Stimulated activated memory B cell treated with anti-CD40 and anti-IgM and Interleukin-4, amounts not matched to agents 10 μg/mL and 1 μg/mL and 100 μg/mL, for 72 hours (primary cell): ENCODE measurements around the gene C14orf93.
A peak's percentile ranks its signal among the peaks of the same experiment; 100 is the strongest.

Experiments
- ATAC-seq: fragments of 150-1000 bp; cut with Tn5 transposase; 2 replicates; pipeline ENCODE4 v1.10.0; 2021
- H3K27ac Mint-ChIP-seq: one replicate; pipeline ENCODE4 v1.8.0; 2022; ENCODE audit warnings: mild to moderate bottlenecking, mixed read lengths
- H3K27me3 Mint-ChIP-seq: one replicate; pipeline ENCODE4 v1.8.0; 2022; ENCODE audit warnings: mixed read lengths
- H3K36me3 Mint-ChIP-seq: one replicate; pipeline ENCODE4 v1.8.0; 2022; ENCODE audit warnings: mixed read lengths
- H3K4me1 Mint-ChIP-seq: one replicate; pipeline ENCODE4 v1.8.0; 2022; ENCODE audit warnings: mixed read lengths
- H3K4me3 Mint-ChIP-seq: one replicate; pipeline ENCODE4 v1.8.0; 2022; ENCODE audit warnings: mild to moderate bottlenecking, moderate library complexity, mixed read lengths
- H3K9me3 Mint-ChIP-seq: one replicate; pipeline ENCODE4 v1.8.0; 2022; ENCODE audit warnings: mixed read lengths

C14orf93 gene

DNA sequence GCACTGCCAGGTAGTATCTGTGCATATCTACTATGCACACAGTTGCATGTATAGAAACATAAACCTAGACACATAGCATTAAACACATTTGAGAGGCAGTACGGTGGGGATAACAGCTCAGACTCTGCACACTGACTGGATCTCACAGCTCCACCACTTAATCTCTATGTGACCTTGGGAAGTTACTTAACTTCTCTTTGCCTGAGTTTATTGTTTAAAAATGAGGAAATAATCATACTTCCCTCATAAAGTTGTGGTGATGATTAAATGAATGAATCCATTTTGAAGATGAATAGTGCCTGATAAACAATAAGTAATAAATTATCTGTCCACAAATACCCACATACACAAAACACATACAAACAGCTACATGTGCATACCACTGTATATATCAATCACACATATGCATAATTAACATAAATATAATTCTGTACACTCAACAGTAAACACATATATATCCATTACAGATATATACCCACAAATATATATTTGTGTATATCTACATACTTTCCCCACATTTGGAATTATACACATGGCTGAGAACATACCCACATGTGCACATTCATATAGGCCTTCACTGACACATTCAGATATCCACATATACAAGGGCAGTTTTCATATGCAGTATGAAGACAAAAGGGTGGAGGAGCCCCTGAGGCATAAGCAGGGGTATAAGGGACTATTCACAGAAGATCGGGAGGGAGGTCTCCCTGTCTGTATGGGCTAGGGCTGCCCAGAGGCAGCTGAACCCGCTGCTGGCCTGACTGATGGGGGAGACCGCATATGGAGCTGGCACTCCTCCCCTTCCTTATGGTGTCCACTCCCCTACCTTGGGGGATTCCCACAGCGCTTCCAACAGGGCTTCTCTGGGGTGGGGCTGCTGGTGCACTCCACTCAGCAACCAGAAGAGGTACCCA is 41.5 kb upstream of the C14orf93 start:
- no peaks in the 10 kb centered on the region for H3K36me3 Mint-ChIP-seq
- H3K4me1 Mint-ChIP-seq, result peaks cover 8% of the 10 kb centered on the region
- no peak overlapping the region for H3K27ac Mint-ChIP-seq
- H3K27me3 Mint-ChIP-seq, result peaks cover 19% of the 10 kb centered on the region
- no peak for ATAC-seq
- no peak overlapping the region for H3K4me3 Mint-ChIP-seq
- no peaks in the 10 kb centered on the region for H3K9me3 Mint-ChIP-seq

DNA sequence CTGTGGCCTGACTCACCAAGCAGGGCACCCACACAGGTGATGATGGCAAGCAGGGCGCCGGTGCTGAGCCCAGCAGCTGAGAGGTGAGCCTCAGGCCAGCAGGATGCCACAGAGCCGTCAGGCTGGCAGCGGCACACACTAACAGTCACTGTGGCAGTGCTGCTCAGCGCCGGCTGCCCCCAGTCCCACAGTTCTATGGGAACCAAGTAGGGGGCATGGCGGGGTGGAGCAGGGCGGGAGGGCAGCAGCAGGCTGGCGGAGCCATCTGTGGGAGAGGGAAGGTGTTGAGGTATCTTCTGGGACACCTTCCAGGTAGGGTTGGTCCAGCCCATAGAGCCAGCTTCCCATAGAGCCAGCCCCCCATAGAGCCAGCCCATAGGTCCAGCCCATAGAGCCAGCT is 39.1 kb upstream of the C14orf93 start:
- Mint-ChIP-seq H3K27me3 (peaks cover 18% of the 10 kb centered on the region), H3K36me3 (no peaks in the 10 kb centered on the region), H3K4me1 (no peaks in the 10 kb centered on the region), H3K9me3 (no peaks in the 10 kb centered on the region), H3K27ac (no peak overlapping the region), H3K4me3 (no peak overlapping the region)
- ATAC-seq, result no peak

DNA sequence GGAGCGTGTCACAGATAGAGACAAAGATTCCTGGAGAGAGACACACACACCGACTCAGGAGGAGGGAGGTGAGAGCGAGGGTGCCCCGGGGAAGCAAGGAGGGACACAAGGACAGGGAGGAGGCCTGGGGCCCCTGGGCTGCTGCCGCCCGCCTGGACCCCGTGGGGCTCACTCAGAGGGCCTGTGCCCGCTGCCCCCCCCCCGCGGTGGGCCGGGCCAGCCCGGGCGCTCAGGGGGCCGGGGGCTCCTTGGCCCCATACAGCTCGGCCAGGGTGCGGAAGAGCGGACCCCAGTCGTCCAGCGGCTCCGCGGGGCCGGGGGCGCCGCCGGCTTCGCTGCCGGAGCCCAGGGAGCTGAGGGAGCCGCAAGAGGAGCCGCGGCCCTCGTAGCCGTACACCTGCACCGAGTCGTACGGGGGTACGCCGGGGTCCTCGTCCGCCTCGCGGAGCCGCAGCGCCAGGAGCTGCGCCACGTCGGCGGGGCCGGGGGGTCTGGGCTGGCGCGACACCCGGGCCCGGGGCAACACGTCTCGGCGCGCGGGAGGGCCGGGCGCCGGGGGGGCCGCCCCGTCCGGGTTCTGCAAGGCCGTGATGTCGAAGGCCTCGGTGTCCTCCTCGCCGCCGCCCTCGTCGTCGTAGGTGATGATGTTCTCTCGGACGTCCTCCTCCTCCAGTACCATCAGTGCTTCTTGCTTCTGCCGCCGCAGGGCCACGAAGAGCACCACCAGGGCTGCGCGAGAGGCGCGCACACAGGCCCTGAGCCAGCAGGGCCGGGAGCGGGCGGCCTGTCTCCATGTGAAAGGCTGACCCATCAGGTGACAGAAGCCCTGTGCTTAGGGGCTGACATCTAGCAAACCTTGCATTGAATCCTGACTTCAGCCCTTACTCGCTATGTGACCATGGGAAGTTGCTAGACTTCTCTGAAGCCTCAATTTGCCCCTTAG is 38.1 kb upstream of the C14orf93 start:
- H3K4me3 Mint-ChIP-seq, result no peak overlapping the region
- no peak overlapping the region for H3K27ac Mint-ChIP-seq
- H3K27me3 Mint-ChIP-seq, result peaks cover 18% of the 10 kb centered on the region
- peak; percentile 57 for ATAC-seq
- no peaks in the 10 kb centered on the region for H3K9me3 Mint-ChIP-seq
- no peaks in the 10 kb centered on the region for H3K4me1 Mint-ChIP-seq
- H3K36me3 Mint-ChIP-seq, result no peaks in the 10 kb centered on the region

DNA sequence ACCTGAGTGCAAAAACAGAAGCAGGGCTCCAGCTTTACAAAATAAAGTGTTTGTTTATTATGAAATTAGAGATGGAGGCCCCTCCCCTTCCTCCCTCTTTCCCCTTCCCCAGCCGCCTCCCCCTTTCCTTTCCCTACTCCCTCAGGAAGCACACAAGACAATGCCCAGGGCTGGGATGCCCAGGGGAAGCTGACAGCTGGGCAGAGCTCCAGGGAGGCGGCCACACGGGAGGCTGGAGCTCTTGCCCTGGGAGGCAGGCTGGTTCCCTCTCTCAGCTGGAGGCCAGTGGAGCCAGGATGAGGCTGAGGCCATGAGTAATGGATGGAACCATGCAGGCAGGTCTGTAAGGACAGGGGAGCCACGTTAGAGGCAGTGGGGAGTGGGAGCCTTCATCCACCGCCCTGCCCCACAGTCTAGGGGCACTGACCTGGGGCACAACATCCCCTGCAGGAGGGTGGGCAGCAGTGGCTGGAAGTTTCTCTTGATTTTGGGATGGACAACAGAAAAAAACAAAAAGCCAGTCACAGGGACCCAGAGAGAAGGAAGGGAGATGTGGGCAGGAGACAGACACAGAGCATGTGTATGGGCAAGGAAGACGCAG is 37.2 kb upstream of the C14orf93 start:
- no peak for ATAC-seq
- no peak overlapping the region for H3K27ac Mint-ChIP-seq
- H3K4me3 Mint-ChIP-seq, result no peak overlapping the region
- no peaks in the 10 kb centered on the region for H3K36me3 Mint-ChIP-seq
- no peaks in the 10 kb centered on the region for H3K4me1 Mint-ChIP-seq
- no peaks in the 10 kb centered on the region for H3K9me3 Mint-ChIP-seq
- H3K27me3 Mint-ChIP-seq, result peaks cover 18% of the 10 kb centered on the region

DNA sequence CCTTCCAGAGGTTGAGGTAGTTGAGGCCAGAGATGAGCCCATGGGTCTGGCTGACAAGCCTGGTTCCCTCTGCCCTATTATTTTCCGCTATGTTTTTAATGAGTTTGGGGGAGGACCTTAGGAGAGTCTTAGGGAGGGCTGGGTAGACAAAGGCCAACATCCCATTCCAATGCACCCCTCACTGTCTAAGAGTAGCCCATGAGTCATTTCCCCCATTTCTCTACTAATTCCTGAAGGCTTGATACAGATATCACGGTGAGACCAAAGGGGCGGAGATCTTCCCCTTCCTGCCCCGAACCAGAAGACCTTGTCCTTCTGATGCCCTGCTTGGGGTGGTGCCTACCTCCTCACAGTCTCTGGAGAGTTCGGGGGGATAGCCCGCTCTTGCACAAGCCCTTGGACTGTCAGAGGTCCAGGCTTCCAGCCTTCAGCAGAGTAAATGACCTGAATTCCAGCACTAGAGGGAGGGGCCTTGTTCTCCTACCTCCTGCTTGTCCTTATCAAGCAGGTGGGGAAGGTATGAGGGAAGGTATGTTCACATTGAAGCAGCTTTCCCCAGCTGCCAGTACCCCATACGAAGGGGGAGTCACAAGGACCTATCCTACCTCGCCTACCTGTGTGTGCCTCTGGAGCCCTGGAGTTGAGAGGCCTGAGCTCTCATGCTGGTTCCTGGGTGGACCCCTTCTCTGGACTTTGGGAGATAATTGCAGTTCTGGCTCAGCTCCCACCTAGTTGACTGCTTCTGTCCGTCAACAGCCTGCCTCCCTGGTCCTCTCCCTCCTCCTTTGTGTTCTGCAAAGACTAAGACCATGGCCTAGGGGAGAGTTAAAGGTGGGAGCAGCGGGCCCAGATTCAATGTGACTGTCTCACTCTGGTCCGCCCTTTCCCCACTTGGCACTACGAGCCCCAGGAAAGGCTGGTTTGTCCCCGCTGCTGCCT is 35.7 kb upstream of the C14orf93 start:
- Mint-ChIP-seq H3K4me3 (no peak overlapping the region), H3K27me3 (peaks cover 18% of the 10 kb centered on the region), H3K36me3 (no peaks in the 10 kb centered on the region), H3K4me1 (no peaks in the 10 kb centered on the region), H3K9me3 (no peaks in the 10 kb centered on the region), H3K27ac (no peak overlapping the region)
- ATAC-seq, result no peak

DNA sequence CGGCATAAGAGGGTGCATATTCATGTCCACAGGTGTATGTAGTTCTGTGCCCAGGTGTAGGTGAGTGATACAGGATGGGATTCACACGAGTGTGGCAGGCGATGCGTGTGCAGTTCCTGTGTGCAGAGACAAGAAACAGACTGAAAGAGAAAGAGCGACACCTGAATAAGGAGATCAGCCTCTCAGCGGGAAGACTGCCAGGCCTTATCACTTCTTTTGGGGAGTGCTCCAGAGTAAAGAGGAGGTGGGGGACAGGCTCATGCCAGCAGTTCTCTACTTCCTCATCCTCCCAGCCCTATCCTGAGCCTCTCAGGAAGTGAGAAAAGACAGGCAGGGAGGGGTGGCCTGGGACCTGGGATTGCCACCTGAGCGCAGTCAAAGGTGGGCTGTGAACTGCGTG is 34.9 kb upstream of the C14orf93 start:
- H3K36me3 Mint-ChIP-seq, result no peaks in the 10 kb centered on the region
- no peak overlapping the region for H3K4me3 Mint-ChIP-seq
- H3K27ac Mint-ChIP-seq, result no peak overlapping the region
- no peak for ATAC-seq
- no peaks in the 10 kb centered on the region for H3K9me3 Mint-ChIP-seq
- peaks cover 18% of the 10 kb centered on the region for H3K27me3 Mint-ChIP-seq
- no peaks in the 10 kb centered on the region for H3K4me1 Mint-ChIP-seq

DNA sequence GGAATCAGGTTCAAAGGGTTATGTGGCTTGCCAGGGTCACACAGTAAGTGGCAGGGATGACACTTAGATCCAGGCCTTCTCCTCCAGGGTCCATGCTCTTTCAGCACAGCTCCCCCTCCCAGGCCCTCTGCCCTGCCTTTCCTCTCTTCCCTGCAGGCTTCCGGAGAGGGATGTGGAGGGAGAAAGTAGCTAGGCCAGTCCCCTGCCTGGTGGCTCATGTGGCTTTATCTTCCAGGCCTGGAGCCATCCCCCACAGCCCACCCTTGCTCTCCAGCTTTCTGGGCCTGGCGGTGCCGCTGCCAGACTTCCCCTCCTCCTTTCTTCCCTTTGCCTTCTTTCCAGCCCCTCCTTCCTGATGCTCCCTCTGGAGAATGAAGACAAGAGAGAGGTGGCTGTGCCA is 33.8 kb upstream of the C14orf93 start:
- H3K27ac Mint-ChIP-seq, result no peak overlapping the region
- H3K9me3 Mint-ChIP-seq, result no peaks in the 10 kb centered on the region
- H3K27me3 Mint-ChIP-seq, result peaks cover 18% of the 10 kb centered on the region
- H3K4me1 Mint-ChIP-seq, result no peaks in the 10 kb centered on the region
- ATAC-seq, result no peak
- no peak overlapping the region for H3K4me3 Mint-ChIP-seq
- no peaks in the 10 kb centered on the region for H3K36me3 Mint-ChIP-seq

DNA sequence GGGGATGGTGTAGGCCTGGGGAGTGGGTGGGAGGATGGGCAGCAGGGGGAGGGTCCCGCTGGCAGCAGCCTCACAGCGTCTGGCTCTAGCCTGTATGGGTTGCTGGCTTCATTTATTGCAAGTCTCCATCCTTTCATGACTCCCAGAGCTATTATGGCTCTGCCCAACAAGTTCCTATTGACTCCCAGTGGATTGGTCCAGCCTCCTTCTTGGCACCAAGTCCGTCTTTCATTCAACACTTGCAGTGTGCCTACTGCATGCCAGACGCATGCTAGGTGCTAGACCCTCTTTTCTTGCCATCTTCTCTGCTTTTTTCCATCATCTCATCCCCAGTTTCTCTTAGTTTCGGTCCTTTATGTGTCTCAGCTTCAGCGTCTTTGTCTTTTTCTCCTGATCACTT is 33.2 kb upstream of the C14orf93 start:
- Mint-ChIP-seq H3K4me1 (no peaks in the 10 kb centered on the region), H3K27ac (no peak overlapping the region), H3K36me3 (no peaks in the 10 kb centered on the region), H3K9me3 (no peaks in the 10 kb centered on the region), H3K27me3 (peaks cover 18% of the 10 kb centered on the region), H3K4me3 (no peak overlapping the region)
- ATAC-seq, result no peak

DNA sequence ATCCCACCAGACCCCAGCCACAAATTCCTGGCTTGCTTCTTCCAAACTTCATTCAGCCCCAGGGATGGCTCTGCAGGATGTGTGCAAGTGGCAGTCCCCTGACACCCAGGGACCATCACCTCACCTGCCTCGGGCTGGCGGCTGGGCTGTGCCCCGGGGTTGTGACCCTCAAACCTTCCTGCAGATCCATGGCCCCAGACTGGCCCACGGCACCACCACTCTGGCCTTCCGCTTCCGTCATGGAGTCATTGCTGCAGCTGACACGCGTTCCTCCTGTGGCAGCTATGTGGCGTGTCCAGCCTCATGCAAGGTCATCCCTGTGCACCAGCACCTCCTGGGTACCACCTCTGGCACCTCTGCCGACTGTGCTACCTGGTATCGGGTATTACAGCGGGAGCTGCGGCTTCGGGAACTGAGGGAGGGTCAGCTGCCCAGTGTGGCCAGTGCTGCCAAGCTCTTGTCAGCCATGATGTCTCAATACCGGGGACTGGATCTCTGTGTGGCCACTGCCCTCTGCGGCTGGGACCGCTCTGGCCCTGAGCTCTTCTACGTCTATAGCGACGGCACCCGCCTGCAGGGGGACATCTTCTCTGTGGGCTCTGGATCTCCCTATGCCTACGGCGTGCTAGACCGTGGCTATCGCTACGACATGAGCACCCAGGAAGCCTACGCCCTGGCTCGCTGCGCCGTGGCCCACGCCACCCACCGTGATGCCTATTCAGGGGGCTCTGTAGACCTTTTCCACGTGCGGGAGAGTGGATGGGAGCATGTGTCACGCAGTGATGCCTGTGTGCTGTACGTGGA is 32.4 kb upstream of the C14orf93 start, which contains the start of gene PSMB11:
Gene PSMB11, plus strand, starts transcription at position 51 of the 804 bp plus-strand sequence. Its CDS starts 14 bp downstream, at position 65.
- ATAC-seq, result no peak
- no peaks in the 10 kb centered on the region for H3K4me1 Mint-ChIP-seq
- peaks cover 13% of the 10 kb centered on the region for H3K27me3 Mint-ChIP-seq
- no peaks in the 10 kb centered on the region for H3K9me3 Mint-ChIP-seq
- H3K4me3 Mint-ChIP-seq, result no peak within 1 kb of the TSS
- no peak within 1 kb of the TSS for H3K27ac Mint-ChIP-seq
- no peaks in the 10 kb centered on the region for H3K36me3 Mint-ChIP-seq

DNA sequence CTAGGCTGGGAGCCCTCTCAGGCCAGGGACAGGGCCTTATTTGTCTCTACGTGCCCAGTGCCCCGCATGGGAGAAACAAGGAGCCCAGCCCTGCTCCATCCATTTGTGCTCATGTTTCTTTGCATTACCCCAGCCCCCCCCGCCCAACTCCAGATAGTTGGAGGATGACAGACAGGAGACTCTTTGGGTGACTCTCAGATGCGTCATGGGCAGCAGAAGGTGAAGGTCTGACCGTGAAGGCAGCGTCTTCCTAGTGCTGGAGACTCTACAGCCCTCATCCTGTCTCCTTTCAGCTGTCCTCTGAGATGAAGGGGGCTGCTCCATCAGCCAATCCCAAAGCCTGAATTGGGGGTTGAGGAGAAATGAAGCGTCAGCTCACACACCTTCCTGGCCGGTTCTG is 31.8 kb upstream of the C14orf93 start:
- Mint-ChIP-seq H3K27me3 (peaks cover 6% of the 10 kb centered on the region), H3K4me1 (no peaks in the 10 kb centered on the region), H3K9me3 (no peaks in the 10 kb centered on the region), H3K36me3 (no peaks in the 10 kb centered on the region), H3K4me3 (no peak overlapping the region), H3K27ac (no peak overlapping the region)
- no peak for ATAC-seq

DNA sequence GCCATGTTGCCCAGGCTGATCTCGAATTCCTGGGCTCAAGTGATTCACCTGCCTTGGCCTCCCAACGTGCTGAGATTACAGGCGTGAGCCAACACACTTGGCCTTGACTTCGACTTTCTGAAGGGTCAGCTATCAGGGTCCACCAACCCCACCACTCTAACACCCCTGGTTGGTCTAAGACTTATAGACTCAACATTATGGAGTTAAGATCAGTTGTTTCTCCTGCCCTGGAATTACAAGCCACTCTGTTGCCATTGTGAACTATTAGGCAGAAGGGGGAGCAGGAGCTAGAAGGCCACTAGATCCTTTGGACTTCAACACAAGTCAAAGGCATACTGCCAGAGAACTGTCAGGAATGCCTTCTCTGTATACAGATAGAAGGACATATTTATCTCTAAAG is 30.2 kb upstream of the C14orf93 start:
- ATAC-seq, result no peak
- Mint-ChIP-seq H3K4me1 (peaks cover 8% of the 10 kb centered on the region), H3K27ac (no peak overlapping the region), H3K27me3 (no peaks in the 10 kb centered on the region), H3K4me3 (no peak overlapping the region), H3K9me3 (no peaks in the 10 kb centered on the region), H3K36me3 (no peaks in the 10 kb centered on the region)

DNA sequence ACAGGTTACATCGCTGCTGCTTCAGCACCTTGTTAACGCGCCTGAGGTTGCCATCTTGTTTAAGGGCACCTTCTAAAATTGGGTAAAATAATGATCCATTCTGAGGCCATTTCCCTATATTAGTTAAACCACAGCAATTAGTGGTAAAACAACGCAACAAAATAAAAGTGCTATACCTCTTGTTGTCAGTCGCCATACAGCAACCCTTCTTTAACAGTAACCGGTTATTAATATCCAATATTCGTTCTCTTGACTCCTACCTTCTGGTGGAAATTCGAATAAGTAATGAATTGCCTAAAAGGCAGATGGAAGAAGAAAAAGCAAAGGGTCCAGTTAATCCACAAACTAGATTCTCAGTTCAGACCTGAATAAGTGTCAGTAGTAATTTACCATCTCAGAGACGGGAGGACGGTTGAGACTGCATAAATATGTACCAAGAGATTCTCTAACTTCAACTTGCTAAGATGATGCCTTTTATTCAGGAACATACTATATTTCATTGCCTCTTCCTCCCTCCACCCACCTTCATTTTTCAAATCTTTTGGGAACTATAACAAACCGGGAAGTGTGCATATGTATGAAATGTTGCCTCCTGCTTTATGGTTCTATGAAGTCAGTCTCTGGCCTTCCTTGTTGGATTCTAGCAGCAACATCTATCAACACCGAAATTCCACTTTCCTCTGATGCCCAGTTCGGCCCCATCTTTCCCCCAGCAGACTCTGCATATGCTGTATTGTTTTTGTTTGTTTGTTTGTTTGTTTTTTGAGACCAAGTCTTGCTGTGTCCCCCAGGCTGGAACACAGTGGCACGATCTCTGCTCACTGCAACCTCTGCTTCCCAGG is 25.6 kb upstream of the C14orf93 start:
- Mint-ChIP-seq H3K36me3 (peaks cover 19% of the 10 kb centered on the region), H3K4me3 (peak overlapping the region; percentile 86), H3K27ac (peak overlapping the region; percentile 97), H3K9me3 (no peaks in the 10 kb centered on the region), H3K27me3 (no peaks in the 10 kb centered on the region), H3K4me1 (peaks cover 32% of the 10 kb centered on the region)
- no peak for ATAC-seq
